ENCODE data around the gene GJA3. TPM values are rescaled to one million over a fixed set of nuclear protein-coding genes. Genes with fewer than 3 reads are reported as not detected.

The GJA3 gene
- total and polyA plus RNA-seq, 2 of the 8 experiments (the other 6 are each of a cell fraction or from before 2014, with no cell fraction given), result 0.12 to 0.60 TPM

DNA sequence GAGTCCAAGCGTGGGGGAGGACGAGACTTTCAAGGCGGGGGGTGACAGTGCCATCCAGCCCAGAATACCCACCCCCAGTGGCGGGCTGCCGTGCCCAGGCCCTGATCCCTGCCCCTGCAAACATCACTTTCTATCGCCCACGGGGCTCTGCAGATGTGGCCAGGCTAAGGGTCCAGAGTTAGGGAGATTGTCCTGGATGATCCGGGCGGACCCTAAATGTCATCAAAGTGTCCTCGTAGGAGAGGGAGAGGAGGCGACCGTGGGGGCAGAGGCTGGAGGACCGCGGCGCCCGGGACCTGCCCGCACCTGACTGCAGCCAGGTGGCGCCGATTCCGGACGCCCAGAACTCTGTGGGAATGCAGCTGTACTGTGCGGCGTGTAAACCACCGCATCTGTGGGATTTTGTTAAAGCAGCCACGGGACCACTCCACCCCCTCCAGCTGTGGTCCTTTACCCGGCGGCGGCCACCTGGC is 32.4 kb downstream of the GJA3 start:
- CTCF ChIA-PET (ENCODE audit: partially characterized antibody), result interaction anchor here (0.6 to 2.8 kb wide), 10 partner anchors 9 to 367 kb away, joined by 3 to 12 read pairs (median 8); partner anchors contain the start of gene GJA3
- peaks cover 0 to 7% (median 2%) of the 10 kb centered on the region in 4 experiments; a peak in 4 of 7 replicates for H3K4me1 ChIP-seq (replicated peaks in 1 of 4; ENCODE audit: control insufficient read depth in 3 of 4, insufficient read depth in 4 of 4, low read length in 3 of 4)
- WGBS, 2 experiments (ENCODE audit: extremely low coverage in 1 of 2, insufficient coverage in 1 of 2, insufficient read length in 1 of 2, insufficient replicate concordance in 2 of 2, low coverage in 1 of 2, low lambda C conversion rate in 2 of 2, missing lambda C conversion rate in 1 of 2), result 4% methylated on average over 26 of the region's 28 CpGs; no CpG with 5 or more reads in 1 of the 2 experiments
- peak overlapping the region; percentile 47 to 65 (median 58) for H3K4me3 ChIP-seq (ENCODE audit: extremely low read depth in 1 of 4, insufficient read depth in 2 of 4, low read depth in 3 of 4, low read length in 4 of 4)
- no peak overlapping the region for H3K27ac ChIP-seq (ENCODE audit: low read depth, low read length)
- H4K91ac ChIP-seq (replicated peaks; ENCODE audit: insufficient read length, low read length), result no peak overlapping the region
- H3K56ac ChIP-seq (replicated peaks; ENCODE audit: insufficient read length, low read depth, low read length), result no peak overlapping the region
- H3K4ac ChIP-seq (replicated peaks; ENCODE audit: insufficient read length, low read depth, low read length), result no peak overlapping the region
- H2AFZ ChIP-seq (ENCODE audit: low read length), result peak overlapping the region; percentile 42; the same call in 1 of the 2 replicates
- H3K4me2 ChIP-seq (ENCODE audit: insufficient read depth in 1 of 2, low read depth in 2 of 2, low read length in 2 of 2), result peak overlapping the region; percentile 89 to 98
- no peak overlapping the region for H2BK20ac ChIP-seq (ENCODE audit: low read length)
- H4K5ac ChIP-seq (ENCODE audit: insufficient read length, low read depth, low read length), result no peak overlapping the region
- peak overlapping the region; percentile 65; the same call in 1 of the 2 replicates for H4K8ac ChIP-seq (ENCODE audit: extremely low read depth, insufficient read depth, low read length)
- H2BK5ac ChIP-seq (ENCODE audit: low read depth, low read length), result no peak overlapping the region
- H3K9ac ChIP-seq (replicated peaks in 1 of 4; ENCODE audit: extremely low read depth in 1 of 4, low read depth in 3 of 4, low read length in 3 of 4), result no peak overlapping the region
- no peaks in the 10 kb centered on the region for H4K20me1 ChIP-seq (replicated peaks in 1 of 2; ENCODE audit: control insufficient read depth in 1 of 2, insufficient read depth in 2 of 2, low read length in 2 of 2)
- no peak overlapping the region for H3K23ac ChIP-seq (ENCODE audit: insufficient read length)
- no peak overlapping the region for H2AK5ac ChIP-seq (ENCODE audit: low read depth, low read length)
- no peak overlapping the region for H3K14ac ChIP-seq (ENCODE audit: insufficient read length)
- H3K36me3 ChIP-seq (ENCODE audit: control insufficient read depth in 2 of 4, insufficient read depth in 4 of 4, low read length in 3 of 4), result no peaks in the 10 kb centered on the region
- H3K9me3 ChIP-seq (ENCODE audit: insufficient read depth in 2 of 2, low read depth in 1 of 2, low read length in 1 of 2), result no peaks in the 10 kb centered on the region
- H2BK15ac ChIP-seq (ENCODE audit: low read length), result no peak overlapping the region
- H2BK12ac ChIP-seq (ENCODE audit: low read depth, low read length), result no peak overlapping the region
- peaks cover 25% of the 10 kb centered on the region for H3K23me2 ChIP-seq (ENCODE audit: low read depth, low read length)
- FAIRE-seq, result no peak
- POLR2A ChIA-PET (ENCODE audit: partially characterized antibody), result interaction anchor here (0.7 to 1.7 kb wide), 4 partner anchors 28 to 169 kb away, joined by 3 to 4 read pairs (median 4); no protein-coding TSS in a partner anchor
- H3K27me3 ChIP-seq (replicated peaks in 1 of 4; ENCODE audit: control insufficient read depth in 3 of 4, extremely low read depth in 1 of 4, insufficient read depth in 3 of 4, low read length in 3 of 4), result peaks cover 0 to 20% (median 15%) of the 10 kb centered on the region in 4 experiments; a peak in 6 of 7 replicates
- H3K79me2 ChIP-seq (ENCODE audit: control insufficient read depth in 1 of 2, insufficient read depth in 2 of 2, low read length in 2 of 2), result no peaks in the 10 kb centered on the region
- no peaks in the 10 kb centered on the region for H3K79me1 ChIP-seq (ENCODE audit: low read depth, low read length)
- no peak overlapping the region for H2BK120ac ChIP-seq (replicated peaks; ENCODE audit: low read depth, low read length)
- no peak for DNase-seq (ENCODE audit: low read depth in 1 of 2, low spot score in 2 of 2)
- H3K18ac ChIP-seq (ENCODE audit: extremely low read depth, low read length), result no peak overlapping the region; the same call in none of the 2 replicates
- no peak for TF ChIP-seq EP300 (IDR thresholded peaks at IDR 0.05; ENCODE audit: borderline replicate concordance in 1 of 2, low read depth in 2 of 2, low read length in 2 of 2)
- TF ChIP-seq SP2 (IDR thresholded peaks at IDR 0.05; ENCODE audit: low read length), result no peak
- TF ChIP-seq SAP30 (IDR thresholded peaks at IDR 0.05; ENCODE audit: insufficient read depth, insufficient replicate concordance, low read length), result no peak
- no peak for TF ChIP-seq CEBPB (IDR thresholded peaks at IDR 0.05; ENCODE audit: low read depth, low read length)
- TF ChIP-seq SUZ12 (IDR thresholded peaks at IDR 0.05; ENCODE audit: low read length), result peak; percentile 64; the same call in 1 of the 2 replicates
- TF ChIP-seq, protein P1, sequence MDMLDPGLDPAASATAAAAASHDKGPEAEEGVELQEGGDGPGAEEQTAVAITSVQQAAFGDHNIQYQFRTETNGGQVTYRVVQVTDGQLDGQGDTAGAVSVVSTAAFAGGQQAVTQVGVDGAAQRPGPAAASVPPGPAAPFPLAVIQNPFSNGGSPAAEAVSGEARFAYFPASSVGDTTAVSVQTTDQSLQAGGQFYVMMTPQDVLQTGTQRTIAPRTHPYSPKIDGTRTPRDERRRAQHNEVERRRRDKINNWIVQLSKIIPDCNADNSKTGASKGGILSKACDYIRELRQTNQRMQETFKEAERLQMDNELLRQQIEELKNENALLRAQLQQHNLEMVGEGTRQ (IDR thresholded peaks at IDR 0.05; ENCODE audit: low read length), result no peak
- peak; percentile 36 for TF ChIP-seq EZH2 (IDR thresholded peaks at IDR 0.05; ENCODE audit: low read depth, low read length, severe bottlenecking)
- 0 out of 2 replicates have a peak, but pooled peaks have one; percentile 22 for TF ChIP-seq BACH1 (IDR thresholded peaks at IDR 0.05; ENCODE audit: low read length)
- no peak for TF ChIP-seq SRF (IDR thresholded peaks at IDR 0.05; ENCODE audit: low read depth, low read length)
- TF ChIP-seq RBBP5 (IDR thresholded peaks at IDR 0.05; ENCODE audit: borderline replicate concordance, low read depth, low read length), result no peak
- TF ChIP-seq E2F6 (IDR thresholded peaks at IDR 0.05), result no peak
